Gastrocnemius medialis (tissue), 4 donors: ENCODE measurements around the gene KRTAP10-6. TPM values are rescaled to one million over a fixed set of nuclear protein-coding genes. Genes with fewer than 3 reads are reported as not detected.
"Not testable (repeated sequence)": the region's sequence is repeated elsewhere in the genome, so short reads cannot be mapped to it uniquely, and the experiment has no call there.

Experiments used
- ATAC-seq, 2 donors: fragments of 150-250 bp; one replicate each; pipeline ENCODE4 v1.9.1; 2016
- DNase-seq, 2 donors: peaks; one replicate each; pipeline ENCODE4 v3.0.0-alpha.2; 2019
- H3K27ac ChIP-seq, 4 donors: fragments of 200-600 bp; sonication (generic); 1 replicate in 1 of 4; 2 replicates in 3 of 4; pipeline ENCODE4 v1.5.1; 2016 to 2018; ENCODE audit warnings: mild to moderate bottlenecking in 2 of 4, moderate library complexity in 1 of 4
- H3K27me3 ChIP-seq, 3 donors: fragments of 200-600 bp; sonication (generic) in 2 of 3; 1 replicate in 1 of 3; 2 replicates in 2 of 3; pipeline versions ENCODE4 v1.5.1 to v1.6.0; 2016 to 2019; ENCODE audit warnings: mild to moderate bottlenecking in 1 of 3, moderate library complexity in 1 of 3
- H3K36me3 ChIP-seq, 2 donors: fragments of 200-600 bp; sonication (generic) in 1 of 2; one replicate each; pipeline ENCODE4 v1.5.1; 2017 to 2018
- H3K4me1 ChIP-seq, 2 donors: fragments of 200-600 bp; sonication (generic) in 1 of 2; one replicate each; pipeline ENCODE4 v1.5.1; 2016 to 2017; ENCODE audit warnings: mild to moderate bottlenecking in 2 of 2
- H3K4me3 ChIP-seq, 4 donors: fragments of 200-600 bp; sonication (generic) in 3 of 4; 1 replicate in 1 of 4; 2 replicates in 3 of 4; pipeline ENCODE4 v1.5.1; 2016 to 2019; ENCODE audit warnings: mild to moderate bottlenecking in 2 of 4
- H3K9me3 ChIP-seq, 3 donors: fragments of 200-600 bp; sonication (generic) in 2 of 3; 1 replicate in 1 of 3; 2 replicates in 2 of 3; pipeline ENCODE4 v1.5.1; 2016 to 2019
- POLR2A ChIP-seq, 2 donors: fragments of 450-650 bp; IDR thresholded peaks; one replicate each; pipeline ENCODE4 v1.6.1; 2017; ENCODE audit warnings: antibody characterized with exemption in 2 of 2, mild to moderate bottlenecking in 2 of 2, moderate library complexity in 2 of 2
- in situ Hi-C, 4 donors: fragments of 200-750 bp; cut with MboI; loops; one replicate each; pipeline versions ENCODE4 v1.15.0 to v1.8.0; 2017; ENCODE audit warnings: low sequenced_read_pairs in 4 of 4
- intact Hi-C: fragments of 100-400 bp; cut with DNase I; formaldehyde crosslinking; loops from one replicate; pipeline ENCODE4 v1.15.1; 2023; ENCODE audit warnings: low total_unique reads
- total RNA-seq, 4 donors: library from RNA; depleted of rRNA; stranded (reverse); fragments of >200 nt; gene quantifications; one replicate each; pipeline versions ENCODE4 v1.1.0 to v1.2.3, GENCODE V29; 2016
- TF ChIP-seq, protein P1 (sequence below), 5 experiments: fragments of 450-650 bp in 3 of 5; fragments of 200-600 bp in 2 of 5; sonication (generic) in 2 of 5; IDR thresholded peaks in 4 of 5; conservative IDR thresholded peaks in 1 of 5; 1 replicate in 4 of 5; 2 replicates in 1 of 5; pipeline ENCODE4 v1.5.1; 2016 to 2019; ENCODE audit warnings: antibody characterized with exemption in 5 of 5, mild to moderate bottlenecking in 3 of 5, moderate library complexity in 3 of 5

The KRTAP10-6 gene
- total RNA-seq = not detected

DNA sequence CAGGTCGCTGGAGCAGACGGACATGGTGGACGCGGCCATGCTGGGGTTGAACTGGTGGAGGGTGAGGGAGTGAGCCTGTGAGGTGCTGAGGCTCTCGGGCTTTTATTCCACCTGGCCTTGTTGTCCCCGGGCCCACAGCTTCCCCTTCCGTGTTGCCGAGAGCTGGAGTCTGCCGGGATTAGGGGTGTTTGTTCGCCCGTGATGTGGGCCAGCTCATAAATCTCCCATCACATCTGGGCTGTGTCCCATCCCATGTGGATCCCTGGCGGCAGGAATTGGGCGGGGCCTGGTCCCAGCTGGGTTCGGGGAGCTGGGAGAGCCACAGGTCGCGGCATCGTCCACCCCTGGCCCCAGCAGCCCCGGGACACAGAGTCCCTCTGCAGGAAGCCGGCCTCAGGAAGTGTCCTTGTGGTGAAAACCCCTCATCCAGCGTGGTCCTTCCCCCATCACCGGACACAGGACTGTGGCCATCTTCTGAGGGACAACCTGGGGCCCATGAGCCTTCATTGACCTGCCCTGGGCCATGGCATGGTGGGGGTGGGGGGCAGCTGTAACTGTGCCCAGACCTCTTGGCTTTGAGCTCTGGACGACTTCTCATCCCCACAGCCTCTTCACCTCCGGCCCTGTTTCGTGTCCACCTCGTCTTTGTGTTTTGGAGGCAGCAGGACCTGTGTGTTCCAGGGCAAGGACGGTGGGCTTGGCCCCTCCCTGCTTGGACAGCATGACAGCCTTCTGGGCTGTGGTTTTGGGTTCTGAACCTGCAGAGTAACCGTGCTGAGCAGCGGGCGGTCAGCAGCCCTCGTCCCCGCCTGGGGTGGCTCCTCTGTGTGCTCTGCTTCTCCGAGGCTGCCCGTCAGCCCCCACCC is at the start of gene KRTAP10-6:
Gene KRTAP10-6 (minus strand): TSS at position 60 of the 866 bp plus-strand sequence. CDS start 21 bp downstream, at position 39.
- Histone ChIP-seq H3K4me3 (no peak within 1 kb of the TSS), H3K36me3 (no peaks in the 10 kb centered on the region), H3K4me1 (no peaks in the 10 kb centered on the region), H3K27ac (no peak within 1 kb of the TSS), H3K9me3 (no peaks in the 10 kb centered on the region), H3K27me3 (peaks cover 18 to 42% (median 19%) of the 10 kb centered on the region in 3 donors)
- in situ Hi-C loops (no loop called here), intact Hi-C loops (no loop called here)
- DNase-seq (no peak), ATAC-seq (no peak)
- TF ChIP-seq POLR2A (IDR thresholded peaks at IDR 0.05) = no peak
- TF ChIP-seq, protein P1, sequence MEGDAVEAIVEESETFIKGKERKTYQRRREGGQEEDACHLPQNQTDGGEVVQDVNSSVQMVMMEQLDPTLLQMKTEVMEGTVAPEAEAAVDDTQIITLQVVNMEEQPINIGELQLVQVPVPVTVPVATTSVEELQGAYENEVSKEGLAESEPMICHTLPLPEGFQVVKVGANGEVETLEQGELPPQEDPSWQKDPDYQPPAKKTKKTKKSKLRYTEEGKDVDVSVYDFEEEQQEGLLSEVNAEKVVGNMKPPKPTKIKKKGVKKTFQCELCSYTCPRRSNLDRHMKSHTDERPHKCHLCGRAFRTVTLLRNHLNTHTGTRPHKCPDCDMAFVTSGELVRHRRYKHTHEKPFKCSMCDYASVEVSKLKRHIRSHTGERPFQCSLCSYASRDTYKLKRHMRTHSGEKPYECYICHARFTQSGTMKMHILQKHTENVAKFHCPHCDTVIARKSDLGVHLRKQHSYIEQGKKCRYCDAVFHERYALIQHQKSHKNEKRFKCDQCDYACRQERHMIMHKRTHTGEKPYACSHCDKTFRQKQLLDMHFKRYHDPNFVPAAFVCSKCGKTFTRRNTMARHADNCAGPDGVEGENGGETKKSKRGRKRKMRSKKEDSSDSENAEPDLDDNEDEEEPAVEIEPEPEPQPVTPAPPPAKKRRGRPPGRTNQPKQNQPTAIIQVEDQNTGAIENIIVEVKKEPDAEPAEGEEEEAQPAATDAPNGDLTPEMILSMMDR (IDR thresholded peaks at IDR 0.05 in 4 of 5, conservative IDR thresholded peaks at IDR 0.05 in 1 of 5) = no peak

DNA sequence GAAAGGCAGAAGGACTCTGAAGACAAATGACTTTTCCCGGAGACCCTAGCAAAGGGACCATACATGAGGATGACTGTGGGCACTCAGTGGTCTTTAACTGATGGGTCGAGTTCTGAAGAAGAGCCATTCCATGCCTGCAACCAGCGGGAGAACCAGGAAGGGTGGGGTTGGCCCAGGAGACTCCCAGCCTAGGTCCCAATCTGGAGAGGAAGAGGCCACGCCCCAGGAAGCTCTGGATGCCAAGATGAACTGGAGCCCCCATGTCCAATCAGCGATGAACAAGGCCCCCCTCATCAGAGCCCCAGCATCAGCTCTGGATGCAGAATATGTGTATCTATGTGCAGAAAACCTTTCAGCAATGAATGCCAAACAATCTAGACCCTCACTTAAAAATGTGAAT is 48.5 kb upstream of the KRTAP10-6 start:
- peaks cover 9 to 11% (median 9%) of the 10 kb centered on the region in 3 donors for H3K27me3 ChIP-seq
- no peak overlapping the region for H3K27ac ChIP-seq
- intact Hi-C loops = no loop called here
- DNase-seq = no peak
- H3K4me1 ChIP-seq = no peaks in the 10 kb centered on the region
- H3K4me3 ChIP-seq = no peak overlapping the region
- no peaks in the 10 kb centered on the region for H3K9me3 ChIP-seq
- in situ Hi-C loops = no loop called here
- TF ChIP-seq POLR2A (IDR thresholded peaks at IDR 0.05) = no peak
- TF ChIP-seq, protein P1 (IDR thresholded peaks at IDR 0.05 in 4 of 5, conservative IDR thresholded peaks at IDR 0.05 in 1 of 5) = no peak
- H3K36me3 ChIP-seq = no peaks in the 10 kb centered on the region
- no peak for ATAC-seq

DNA sequence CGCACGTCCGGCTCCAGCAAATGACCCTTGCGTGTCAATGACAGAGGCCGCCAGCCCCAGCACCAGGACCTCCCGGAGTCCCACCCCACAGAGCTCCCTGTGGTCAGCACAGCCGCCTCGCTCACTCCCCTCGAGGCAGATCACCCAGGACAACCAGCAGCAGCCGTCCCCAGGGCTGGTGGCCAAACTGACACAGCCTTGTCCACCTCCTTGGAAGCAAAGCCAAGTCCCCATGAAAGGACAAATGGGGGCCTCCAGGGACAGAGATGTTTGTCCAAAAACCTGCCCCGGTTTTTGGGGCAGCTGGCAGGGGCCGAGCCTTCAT is 47.0 kb upstream of the KRTAP10-6 start:
- H3K4me1 ChIP-seq = no peaks in the 10 kb centered on the region
- H3K4me3 ChIP-seq = no peak overlapping the region
- DNase-seq = no peak
- no peak for ATAC-seq
- H3K9me3 ChIP-seq = no peaks in the 10 kb centered on the region
- no peaks in the 10 kb centered on the region for H3K36me3 ChIP-seq
- no peak overlapping the region for H3K27ac ChIP-seq
- in situ Hi-C loops (no loop called here), intact Hi-C loops (no loop called here)
- peaks cover 9% of the 10 kb centered on the region in 3 donors for H3K27me3 ChIP-seq
- no peak for TF ChIP-seq POLR2A (IDR thresholded peaks at IDR 0.05)
- TF ChIP-seq, protein P1 (IDR thresholded peaks at IDR 0.05 in 4 of 5, conservative IDR thresholded peaks at IDR 0.05 in 1 of 5) = no peak

- H3K27me3 ChIP-seq, H3K36me3 ChIP-seq, in situ Hi-C loops, intact Hi-C loops, H3K27ac ChIP-seq, H3K9me3 ChIP-seq, H3K4me3 ChIP-seq, H3K4me1 ChIP-seq, DNase-seq, ATAC-seq: not testable (repeated sequence)
These were observed 46.4 kb upstream of the KRTAP10-6 start for GRCh38 chr21:44638506-44639330.

- intact Hi-C loops, H3K4me3 ChIP-seq, DNase-seq, H3K27ac ChIP-seq, H3K4me1 ChIP-seq, H3K27me3 ChIP-seq, H3K36me3 ChIP-seq, H3K9me3 ChIP-seq, in situ Hi-C loops, ATAC-seq: not testable (repeated sequence)
These were observed 45.6 kb upstream of the KRTAP10-6 start for GRCh38 chr21:44637851-44638348.
